Suprapubic skin (tissue), 4 donors: ENCODE measurements around the gene TEAD2. TPM values are rescaled to one million over a fixed set of nuclear protein-coding genes. Genes with fewer than 3 reads are reported as not detected.

Experiments used
- DNase-seq, 2 donors: peaks; one replicate each; pipeline ENCODE4 v3.0.0-alpha.2; 2019; ENCODE audit warnings: low spot score in 2 of 2
- H3K27ac ChIP-seq: fragments of 200-600 bp; sonication (generic); one replicate; pipeline ENCODE4 v1.5.1; 2019
- H3K27me3 ChIP-seq: fragments of 200-600 bp; sonication (generic); one replicate; pipeline ENCODE4 v1.5.1; 2019
- H3K36me3 ChIP-seq: fragments of 200-600 bp; sonication (generic); one replicate; pipeline ENCODE4 v1.5.1; 2019
- H3K4me1 ChIP-seq: fragments of 200-600 bp; sonication (generic); one replicate; pipeline ENCODE4 v1.5.1; 2019
- H3K4me3 ChIP-seq: fragments of 200-600 bp; sonication (generic); one replicate; pipeline ENCODE4 v1.5.1; 2019; ENCODE audit warnings: mild to moderate bottlenecking
- H3K9me3 ChIP-seq: fragments of 200-600 bp; sonication (generic); one replicate; pipeline ENCODE4 v1.5.1; 2019
- EP300 ChIP-seq: sonication (generic); formaldehyde crosslinking; IDR thresholded peaks from one replicate; pipeline ENCODE4 v1.6.1; 2017; ENCODE audit warnings: antibody characterized with exemption
- POLR2A ChIP-seq, 2 donors: fragments of 450-650 bp; IDR thresholded peaks; one replicate each; pipeline ENCODE4 v1.6.1; 2017; ENCODE audit warnings: antibody characterized with exemption in 2 of 2, mild to moderate bottlenecking in 2 of 2, moderate library complexity in 2 of 2
- POLR2AphosphoS5 ChIP-seq, 3 donors: sonication (generic); formaldehyde crosslinking; IDR thresholded peaks; one replicate each; pipeline ENCODE4 v1.6.1; 2017; ENCODE audit warnings: antibody characterized with exemption in 3 of 3
- WGBS: methylation state at CpG from one replicate; pipeline ENCODE4 v1.1.5; 2018; 5-methylcytosine and 5-hydroxymethylcytosine counted together
- total RNA-seq, 4 donors: library from RNA; depleted of rRNA; stranded (reverse); fragments of >200 nt; gene quantifications; one replicate each; pipeline ENCODE4 v1.1.0, GENCODE V29; 2016
- TF ChIP-seq, protein P1 (sequence below), 2 donors: fragments of 200-600 bp in 1 of 2; fragments of 450-650 bp in 1 of 2; sonication (generic) in 1 of 2; IDR thresholded peaks; one replicate each; pipeline ENCODE4 v1.5.1; 2016 to 2019; ENCODE audit warnings: antibody characterized with exemption in 2 of 2, mild to moderate bottlenecking in 1 of 2, moderate library complexity in 1 of 2

TEAD2 gene
- total RNA-seq, 4 donors from 2014 or later: 10.6 to 15.4 (median 13.2) TPM

DNA sequence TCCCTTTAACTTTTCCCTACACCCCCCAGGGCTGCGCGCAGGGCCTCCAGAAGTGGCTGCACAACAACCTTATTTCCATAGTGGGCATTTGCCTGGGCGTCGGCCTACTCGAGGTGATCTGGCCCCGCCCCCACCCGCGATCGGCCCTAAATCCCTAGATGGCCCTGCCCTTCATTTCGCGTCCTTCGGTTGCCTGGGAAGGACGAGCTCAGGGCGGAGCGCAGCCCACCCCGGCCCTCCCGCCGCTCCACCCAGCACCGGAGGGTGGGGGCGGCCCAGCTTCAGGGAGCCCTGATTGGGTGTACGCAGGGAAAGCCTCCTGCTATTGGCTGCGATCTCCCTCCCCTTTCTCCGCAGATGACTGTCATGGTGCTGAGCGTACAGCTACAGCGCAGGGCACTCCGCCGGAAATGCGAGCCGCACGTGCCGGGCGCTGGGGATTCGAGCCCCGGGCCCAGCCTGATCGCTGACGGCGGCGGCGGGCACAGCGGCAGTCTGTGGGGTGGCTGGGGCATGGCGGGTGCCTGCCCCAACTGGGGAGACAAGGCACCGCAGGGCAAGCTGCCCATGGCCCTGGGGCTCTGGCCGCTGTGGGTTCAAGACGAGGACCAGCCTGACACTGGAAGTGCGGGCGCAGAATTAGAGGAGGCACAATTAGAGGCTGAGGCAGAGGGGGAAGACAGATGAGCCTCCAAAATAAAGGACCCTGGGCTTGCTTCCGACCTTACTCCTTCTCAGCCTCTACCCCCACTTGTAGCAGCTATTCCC lies 22.7 kb downstream of the TEAD2 start:
- peak overlapping the region; percentile 43 for H3K4me3 ChIP-seq

GRCh38 chr19:49338691-49339300 lies 23.4 kb downstream of the TEAD2 start:
- Histone ChIP-seq H3K9me3 (no peaks in the 10 kb centered on the region), H3K27me3 (no peaks in the 10 kb centered on the region), H3K27ac (peak overlapping the region; percentile 84), H3K4me1 (peaks cover 30% of the 10 kb centered on the region), H3K4me3 (peak overlapping the region; percentile 43), H3K36me3 (peaks cover 27% of the 10 kb centered on the region)
- TF ChIP-seq POLR2AphosphoS5 (IDR thresholded peaks at IDR 0.05): peak in 1 of 3 donors; percentile 1
- TF ChIP-seq, protein P1, sequence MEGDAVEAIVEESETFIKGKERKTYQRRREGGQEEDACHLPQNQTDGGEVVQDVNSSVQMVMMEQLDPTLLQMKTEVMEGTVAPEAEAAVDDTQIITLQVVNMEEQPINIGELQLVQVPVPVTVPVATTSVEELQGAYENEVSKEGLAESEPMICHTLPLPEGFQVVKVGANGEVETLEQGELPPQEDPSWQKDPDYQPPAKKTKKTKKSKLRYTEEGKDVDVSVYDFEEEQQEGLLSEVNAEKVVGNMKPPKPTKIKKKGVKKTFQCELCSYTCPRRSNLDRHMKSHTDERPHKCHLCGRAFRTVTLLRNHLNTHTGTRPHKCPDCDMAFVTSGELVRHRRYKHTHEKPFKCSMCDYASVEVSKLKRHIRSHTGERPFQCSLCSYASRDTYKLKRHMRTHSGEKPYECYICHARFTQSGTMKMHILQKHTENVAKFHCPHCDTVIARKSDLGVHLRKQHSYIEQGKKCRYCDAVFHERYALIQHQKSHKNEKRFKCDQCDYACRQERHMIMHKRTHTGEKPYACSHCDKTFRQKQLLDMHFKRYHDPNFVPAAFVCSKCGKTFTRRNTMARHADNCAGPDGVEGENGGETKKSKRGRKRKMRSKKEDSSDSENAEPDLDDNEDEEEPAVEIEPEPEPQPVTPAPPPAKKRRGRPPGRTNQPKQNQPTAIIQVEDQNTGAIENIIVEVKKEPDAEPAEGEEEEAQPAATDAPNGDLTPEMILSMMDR (IDR thresholded peaks at IDR 0.05): no peak
- DNase-seq: peak; percentile 89 to 92
- WGBS: 8% methylated on average over 28 of the region's 30 CpGs

More for the DNA sequence above, 22.7 kb downstream of the TEAD2 start:
- H3K36me3 ChIP-seq: peaks cover 34% of the 10 kb centered on the region
- WGBS: 20% methylated on average over 33 of the region's 47 CpGs
- H3K27ac ChIP-seq: peak overlapping the region; percentile 84
- TF ChIP-seq POLR2A (IDR thresholded peaks at IDR 0.05): peak in 1 of 2 donors; percentile 7
- TF ChIP-seq POLR2AphosphoS5 (IDR thresholded peaks at IDR 0.05): peak in 1 of 3 donors; percentile 76
- TF ChIP-seq, protein P1 (IDR thresholded peaks at IDR 0.05): no peak
- TF ChIP-seq EP300: no peak
- H3K4me1 ChIP-seq: peaks cover 30% of the 10 kb centered on the region
- no peaks in the 10 kb centered on the region for H3K27me3 ChIP-seq
- no peaks in the 10 kb centered on the region for H3K9me3 ChIP-seq
- DNase-seq: peak; percentile 88 to 92

GRCh38 chr19:49338023-49338677 lies 24.1 kb downstream of the TEAD2 start:
- H3K36me3 ChIP-seq: peaks cover 22% of the 10 kb centered on the region
- peak in 1 of 2 donors; percentile 79 for DNase-seq

GRCh38 chr19:49337267-49338022 lies 24.8 kb downstream of the TEAD2 start:
- Histone ChIP-seq H3K4me1 (peaks cover 30% of the 10 kb centered on the region), H3K9me3 (no peaks in the 10 kb centered on the region), H3K4me3 (no peak overlapping the region), H3K27ac (no peak overlapping the region), H3K36me3 (peaks cover 16% of the 10 kb centered on the region), H3K27me3 (no peaks in the 10 kb centered on the region)
- no peak for TF ChIP-seq EP300
- TF ChIP-seq POLR2AphosphoS5 (IDR thresholded peaks at IDR 0.05): no peak
- no peak for TF ChIP-seq POLR2A (IDR thresholded peaks at IDR 0.05)
- TF ChIP-seq, protein P1 (IDR thresholded peaks at IDR 0.05): no peak
- no peak for DNase-seq
- WGBS: 77% methylated on average over 19 of the region's 19 CpGs

More at GRCh38 chr19:49338023-49338677, 24.1 kb downstream of the TEAD2 start:
- WGBS: 36% methylated on average over 34 of the region's 34 CpGs
- Histone ChIP-seq H3K4me1 (peaks cover 30% of the 10 kb centered on the region), H3K4me3 (peak overlapping the region; percentile 43), H3K9me3 (no peaks in the 10 kb centered on the region), H3K27ac (no peak overlapping the region), H3K27me3 (no peaks in the 10 kb centered on the region)
- no peak for TF ChIP-seq POLR2A (IDR thresholded peaks at IDR 0.05)
- TF ChIP-seq, protein P1 (IDR thresholded peaks at IDR 0.05): no peak
- peak in 1 of 3 donors; percentile 4 for TF ChIP-seq POLR2AphosphoS5 (IDR thresholded peaks at IDR 0.05)
- no peak for TF ChIP-seq EP300
